Measurements from ENCODE around the gene GIGYF2.

The GIGYF2 gene

DNA sequence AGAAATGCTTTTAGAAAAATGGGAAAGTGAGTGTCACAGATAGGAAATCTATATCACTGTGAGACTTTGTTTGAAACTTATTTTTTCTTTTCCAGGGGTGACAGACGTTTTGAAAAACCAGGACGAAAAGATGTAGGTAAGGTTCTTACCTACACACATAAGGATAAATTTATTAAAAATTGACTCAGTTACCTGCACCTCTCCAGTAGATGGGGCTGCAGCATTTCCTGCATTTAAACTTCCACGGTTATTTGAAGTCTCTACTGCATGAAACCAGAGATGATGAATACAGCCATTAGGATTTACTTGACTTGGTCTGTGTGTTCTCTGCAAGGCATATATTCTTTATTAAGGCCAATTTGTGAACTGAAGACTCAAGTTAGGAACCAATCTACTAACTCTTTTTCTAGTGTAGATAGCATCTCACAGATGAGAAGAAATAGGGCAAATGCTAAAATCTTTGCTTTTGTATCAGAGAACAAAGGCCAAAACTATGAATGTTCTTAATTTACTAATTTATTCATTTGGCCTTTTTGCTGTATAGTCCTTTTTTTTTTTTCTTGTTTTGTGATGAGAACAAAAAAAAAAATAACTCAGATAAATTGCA lies 64.3 kb downstream of the GIGYF2 start:
- no peak for DNase-seq (ENCODE audit: low spot score)

DNA sequence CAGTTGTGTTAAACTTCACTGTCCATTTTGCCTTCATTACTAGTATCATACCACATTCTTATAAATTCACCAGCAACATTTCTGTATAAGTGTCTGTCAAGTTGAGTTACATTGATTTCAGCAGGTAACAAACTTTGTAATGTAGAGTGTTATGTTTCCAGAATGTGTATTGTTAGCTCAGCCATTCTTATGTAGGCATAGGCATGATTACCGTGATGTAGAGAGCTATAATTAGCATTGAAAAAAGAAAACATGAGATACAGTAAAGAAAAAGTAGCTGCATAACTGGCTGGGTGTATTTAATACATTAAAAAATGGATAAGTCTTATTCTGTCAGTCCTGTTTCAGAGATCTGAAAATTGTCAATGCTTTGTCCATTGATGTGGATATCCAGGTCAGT lies 70.7 kb downstream of the GIGYF2 start:
- DNase-seq (ENCODE audit: low spot score), result no peak

DNA sequence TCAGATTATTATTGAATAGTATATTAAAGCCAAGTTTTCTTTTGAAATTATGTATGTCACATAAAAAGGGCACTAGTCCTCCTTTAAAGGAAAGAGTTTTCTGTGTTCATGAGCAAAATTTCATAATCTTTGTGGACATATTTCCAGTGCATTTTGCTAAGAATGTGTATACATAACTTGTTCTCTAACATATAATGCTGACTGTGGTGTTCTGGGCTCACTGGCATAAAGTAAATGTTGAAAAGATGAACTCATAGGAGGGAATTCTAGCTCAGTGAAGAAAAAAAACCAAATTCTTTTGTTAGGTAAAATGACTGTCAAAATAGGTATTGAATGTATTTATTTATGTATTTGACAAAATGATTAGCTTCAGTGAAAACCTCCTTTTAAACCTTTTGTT lies 73.1 kb downstream of the GIGYF2 start:
- DNase-seq (ENCODE audit: low spot score), result no peak

DNA sequence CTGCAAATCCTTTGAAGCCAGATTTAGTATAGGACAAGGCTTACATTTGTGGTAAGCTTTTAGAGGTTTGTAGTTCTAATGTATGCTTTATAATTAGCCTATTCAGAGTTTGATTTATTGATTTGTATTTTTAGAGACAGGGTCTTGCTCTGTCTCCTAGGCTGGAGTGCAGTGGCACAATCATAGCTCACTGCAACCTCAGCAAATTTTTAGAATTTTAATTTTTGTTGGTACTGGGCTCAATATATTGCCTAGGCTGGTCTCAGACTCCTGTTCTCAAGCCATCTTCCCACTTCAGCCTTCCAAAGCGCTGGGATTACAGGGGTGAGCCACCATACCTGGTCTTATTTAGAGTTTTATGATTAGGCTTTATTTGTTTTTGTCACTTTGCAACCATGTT lies 74.7 kb downstream of the GIGYF2 start:
- DNase-seq (ENCODE audit: low spot score), result no peak

DNA sequence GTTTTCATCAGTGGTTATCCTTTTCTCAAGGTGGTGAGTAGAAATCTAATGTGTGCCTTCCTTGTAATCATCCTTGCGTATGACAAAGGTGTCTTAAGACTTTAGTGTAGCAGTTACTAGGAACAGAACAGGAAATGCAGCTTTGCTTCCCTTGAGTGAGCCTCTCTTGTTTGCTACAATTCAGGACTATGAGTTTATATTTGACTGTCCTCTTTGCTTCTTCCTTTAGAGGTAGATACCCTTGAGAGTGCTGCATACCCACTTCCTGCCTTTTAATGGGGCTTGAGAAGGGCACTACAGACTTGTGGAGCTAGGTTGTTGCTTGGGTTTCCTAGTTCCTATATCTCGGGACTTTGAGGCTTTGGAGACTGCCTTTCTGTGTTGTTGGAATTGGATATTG lies 75.4 kb downstream of the GIGYF2 start:
- no peak for DNase-seq (ENCODE audit: low spot score)

DNA sequence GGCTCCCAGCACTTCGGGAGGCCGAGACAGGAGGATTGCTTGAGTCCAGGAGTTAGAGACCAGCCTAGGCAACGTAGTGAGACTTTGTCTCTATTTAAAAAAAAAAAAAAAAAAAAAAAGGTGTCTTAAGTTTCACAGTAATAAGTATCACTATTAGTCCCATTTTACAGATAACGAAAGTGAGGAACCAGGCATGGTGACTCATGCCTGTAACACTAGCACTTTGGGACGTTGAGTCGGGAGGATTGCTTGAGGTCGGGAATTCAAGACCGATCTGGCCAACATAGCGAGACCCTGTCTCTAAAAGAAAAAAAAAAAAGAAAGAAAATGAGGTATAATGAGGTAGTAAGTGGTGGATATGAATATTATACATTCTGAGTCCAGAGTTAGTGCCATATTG lies 76.7 kb downstream of the GIGYF2 start:
- no peak for DNase-seq (ENCODE audit: low spot score)

DNA sequence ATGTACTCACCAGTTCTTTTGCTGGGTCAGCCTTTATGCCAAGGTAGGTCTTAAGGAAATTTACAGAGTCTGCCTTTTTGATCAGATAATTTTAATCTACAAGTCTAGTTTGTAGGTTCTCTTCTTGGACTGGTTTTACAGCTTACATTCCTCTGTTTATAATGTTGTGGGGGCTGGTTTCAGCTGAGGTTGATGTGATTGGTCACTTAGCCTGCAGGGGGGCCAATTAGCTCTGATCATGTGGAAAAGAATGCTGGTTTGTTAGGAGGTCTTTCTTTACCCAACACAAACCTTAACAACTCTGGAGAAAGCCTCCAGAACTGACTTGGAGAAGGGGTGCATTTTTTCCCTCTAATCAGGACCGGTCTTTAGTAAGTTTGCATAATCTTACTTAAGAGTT lies 79.3 kb downstream of the GIGYF2 start, which contains the start of gene KCNJ13:
TSS of gene KCNJ13 (minus strand) at position 131 of the 400 bp plus-strand sequence. CDS start 5,203 bp downstream, outside the sequence.
- DNase-seq (ENCODE audit: low spot score), result peak; percentile 42

DNA sequence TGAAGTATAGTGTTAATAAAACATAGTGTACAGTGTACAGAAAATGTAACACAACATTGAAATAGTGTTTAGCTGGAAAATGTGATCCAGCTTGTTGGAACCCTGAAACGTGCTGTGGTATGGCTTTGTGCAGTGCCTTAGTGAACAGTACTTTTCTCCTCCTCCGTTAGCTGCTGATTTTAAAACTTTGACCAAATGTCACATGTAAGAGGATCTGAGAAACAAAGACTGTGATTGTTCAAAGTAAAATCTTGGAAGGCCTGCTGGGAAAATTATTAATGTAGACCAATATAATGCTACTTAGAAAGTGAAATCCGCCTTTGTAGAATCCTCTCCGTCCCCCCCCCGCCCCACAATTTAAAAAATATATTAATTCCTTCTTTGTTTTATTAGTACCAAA lies 80.1 kb downstream of the GIGYF2 start:
- no peak for DNase-seq (ENCODE audit: low spot score)

DNA sequence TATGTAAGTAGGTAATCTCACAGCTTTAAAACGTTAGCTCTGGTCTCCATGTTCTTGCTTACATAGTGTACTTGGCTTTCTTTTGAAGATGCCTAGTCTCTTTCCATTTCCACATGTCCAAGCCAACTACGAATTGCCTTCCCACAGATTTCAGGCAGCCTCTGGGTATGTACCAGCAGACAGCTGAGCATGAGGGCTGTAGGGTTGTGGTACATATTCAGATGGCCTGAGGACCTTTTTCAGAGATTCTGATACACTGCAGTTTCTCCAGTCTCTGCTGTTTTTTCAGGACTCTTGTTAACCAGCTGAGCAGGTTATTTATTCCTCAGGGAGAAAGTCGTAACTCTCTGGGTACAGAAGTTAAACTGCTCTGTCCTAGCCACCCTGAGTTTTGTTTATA lies 82.3 kb downstream of the GIGYF2 start:
- no peak for DNase-seq (ENCODE audit: low spot score)

DNA sequence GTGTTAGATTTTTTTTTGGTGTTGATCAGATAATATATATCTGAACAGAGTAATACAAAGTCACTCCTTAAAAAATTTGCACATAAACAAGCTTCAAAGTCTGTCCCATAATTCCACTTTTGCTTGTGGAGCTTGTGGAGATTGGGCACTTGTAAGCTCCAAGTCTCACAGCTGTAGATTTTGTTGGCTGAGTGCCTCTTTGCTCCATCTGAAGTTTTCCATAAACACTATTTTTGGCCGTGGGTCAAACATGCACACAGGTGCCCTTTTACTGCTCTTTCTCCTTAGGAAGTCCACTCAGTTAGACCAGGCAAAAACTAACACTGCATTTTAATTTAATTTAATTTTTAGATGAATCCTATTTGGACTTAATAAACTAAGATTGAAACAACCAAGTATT lies 82.8 kb downstream of the GIGYF2 start:
- DNase-seq (ENCODE audit: low spot score), result no peak

DNA sequence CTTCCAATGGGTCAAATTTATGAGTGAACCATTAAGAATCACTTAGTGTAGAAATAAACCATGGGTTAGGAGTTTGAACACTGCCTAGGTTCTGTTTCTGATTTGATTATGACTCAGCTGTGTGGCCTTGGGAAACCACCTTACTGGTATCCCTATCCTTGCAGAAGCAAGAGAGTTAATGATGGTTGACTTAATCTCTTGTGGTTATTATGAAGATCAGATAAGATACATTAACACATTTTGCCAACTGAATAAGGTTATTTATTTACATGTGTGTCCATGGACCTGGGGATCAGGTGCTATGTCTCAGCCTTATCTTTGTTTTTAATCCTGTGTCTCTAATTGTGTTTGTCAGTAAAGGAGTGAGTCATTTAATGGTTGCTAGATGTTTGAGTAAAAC lies 84.6 kb downstream of the GIGYF2 start:
- DNase-seq (ENCODE audit: low spot score), result peak; percentile 17

DNA sequence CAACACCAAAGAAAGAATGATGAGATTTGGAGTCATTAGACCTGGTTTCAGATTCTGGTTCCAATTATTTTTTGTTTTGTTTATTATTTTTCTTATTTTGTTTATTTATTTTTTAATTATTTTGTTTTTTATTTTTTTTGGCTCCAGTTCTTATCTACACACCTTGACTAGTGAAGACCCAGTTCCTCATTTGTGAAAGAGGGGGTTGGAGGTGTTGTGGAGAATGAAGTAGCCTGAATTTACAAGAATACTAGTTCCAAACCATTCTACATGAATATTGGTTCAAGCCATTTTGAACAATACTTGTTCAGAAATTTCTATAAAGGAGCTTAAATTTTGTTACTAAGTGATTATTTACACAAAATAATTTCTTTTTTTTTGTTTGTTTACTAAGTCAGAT lies 86.1 kb downstream of the GIGYF2 start:
- no peak for DNase-seq (ENCODE audit: low spot score)

DNA sequence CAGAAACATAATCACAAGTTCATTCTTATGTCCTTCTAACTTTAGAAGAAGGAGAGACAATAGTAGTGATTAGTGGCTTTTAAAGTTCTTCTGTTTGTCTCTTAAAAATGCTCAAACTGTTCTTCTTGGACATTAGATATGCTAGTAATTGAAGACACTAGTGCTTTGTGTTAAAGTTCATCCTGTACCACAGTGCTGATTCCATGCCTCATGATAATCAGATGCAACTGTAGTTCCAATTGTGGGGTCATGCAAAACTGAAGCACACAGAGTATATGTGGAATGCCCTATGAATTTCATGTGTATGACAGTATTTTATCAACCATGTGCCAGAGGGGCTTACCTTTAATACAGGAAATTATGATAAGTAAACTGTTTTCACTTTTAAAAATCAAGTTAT lies 90.7 kb downstream of the GIGYF2 start:
- DNase-seq (ENCODE audit: low spot score), result no peak

DNA sequence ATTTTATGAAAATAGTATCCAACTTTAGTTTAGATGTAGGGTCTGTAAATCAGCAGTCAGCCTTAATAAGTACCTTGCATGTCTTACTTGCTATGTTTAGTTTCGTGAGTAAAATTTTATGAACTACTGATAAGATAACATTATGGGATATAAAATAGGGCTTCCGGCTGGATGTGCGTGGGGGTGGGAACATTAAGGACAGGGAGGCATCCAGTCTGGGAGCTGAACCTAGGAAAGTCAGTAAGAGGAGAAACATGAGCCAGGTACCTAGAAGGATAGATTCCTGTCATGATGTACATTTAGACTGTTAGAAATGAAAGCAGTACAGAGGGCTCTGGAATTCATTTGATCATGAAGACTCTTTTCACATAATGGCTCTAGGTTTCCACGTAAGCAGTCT lies 92.0 kb downstream of the GIGYF2 start:
- no peak for DNase-seq (ENCODE audit: low spot score)

DNA sequence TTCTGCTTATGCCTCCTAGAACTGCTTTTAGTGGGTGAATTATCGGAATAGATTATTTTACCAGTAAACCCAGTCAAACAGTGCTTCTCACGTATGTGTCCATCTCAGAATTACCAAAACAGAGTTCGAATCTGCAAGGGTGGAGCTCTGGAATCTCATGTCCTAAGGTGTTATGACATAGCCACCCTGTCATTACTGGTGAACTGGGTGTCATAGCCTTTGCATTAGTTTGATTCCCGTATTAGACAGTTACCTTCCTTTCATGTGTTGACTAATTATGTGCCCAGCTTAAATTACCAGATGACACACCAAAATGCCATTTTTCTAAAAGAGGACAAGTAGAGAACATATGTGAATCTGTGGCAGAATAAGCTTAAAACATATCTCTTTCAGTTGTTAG lies 94.4 kb downstream of the GIGYF2 start:
- no peak for DNase-seq (ENCODE audit: low spot score)

DNA sequence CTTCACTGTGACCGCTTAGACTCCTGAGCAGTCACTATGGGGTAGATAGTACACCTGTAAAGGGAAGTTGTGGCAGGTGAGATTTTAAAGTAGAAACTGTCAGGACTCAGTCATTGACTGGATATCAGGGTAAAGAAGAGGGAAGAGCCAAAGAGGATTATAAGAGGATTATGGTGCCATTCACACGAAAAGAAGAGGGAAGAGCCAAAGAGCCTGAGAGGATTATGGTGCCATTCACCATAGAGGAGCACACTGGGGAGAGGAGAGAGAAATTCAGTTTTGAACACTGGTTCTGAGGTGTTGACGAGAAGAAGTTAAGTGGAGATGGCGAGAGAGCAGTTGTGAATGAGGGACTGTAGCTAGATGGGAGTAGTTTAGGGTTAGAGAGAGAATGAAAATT lies 96.1 kb downstream of the GIGYF2 start:
- DNase-seq (ENCODE audit: low spot score), result no peak

DNA sequence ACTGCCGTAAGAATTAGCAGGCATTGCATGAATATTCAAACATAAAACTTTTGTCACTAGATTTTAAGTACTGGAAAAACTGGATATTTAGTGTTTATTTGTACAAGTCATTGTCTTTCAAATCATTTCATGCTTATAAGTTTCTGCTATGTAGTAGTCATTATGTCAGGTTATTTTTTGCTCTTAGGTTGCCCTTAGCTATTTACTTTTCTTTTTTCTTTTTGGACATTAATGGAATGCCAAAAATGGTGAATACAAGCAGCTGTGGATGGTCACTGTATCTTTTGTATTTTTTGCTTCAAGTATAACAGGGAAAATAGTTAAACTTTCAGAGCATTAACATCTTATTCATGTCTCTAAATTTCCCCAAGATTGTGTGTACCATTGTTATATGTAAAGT lies 97.8 kb downstream of the GIGYF2 start:
- no peak for DNase-seq (ENCODE audit: low spot score)

DNA sequence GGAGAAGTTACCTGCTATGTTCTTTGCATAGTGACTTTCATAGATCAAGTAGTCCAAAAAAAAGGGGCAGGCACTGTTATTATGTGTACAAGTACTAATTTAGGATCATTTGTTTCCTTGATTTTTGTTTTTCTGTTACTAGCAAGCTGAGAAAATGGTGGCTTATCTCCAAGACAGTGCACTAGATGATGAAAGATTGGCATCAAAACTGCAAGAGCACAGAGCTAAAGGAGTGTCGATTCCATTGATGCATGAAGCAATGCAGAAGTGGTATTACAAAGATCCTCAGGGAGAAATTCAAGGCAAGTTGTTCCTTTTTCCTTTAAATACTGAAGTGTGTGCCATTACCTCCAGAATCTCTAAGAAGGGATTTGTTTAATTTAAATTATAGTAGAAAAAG lies 98.8 kb downstream of the GIGYF2 start:
- DNase-seq (ENCODE audit: low spot score), result no peak

DNA sequence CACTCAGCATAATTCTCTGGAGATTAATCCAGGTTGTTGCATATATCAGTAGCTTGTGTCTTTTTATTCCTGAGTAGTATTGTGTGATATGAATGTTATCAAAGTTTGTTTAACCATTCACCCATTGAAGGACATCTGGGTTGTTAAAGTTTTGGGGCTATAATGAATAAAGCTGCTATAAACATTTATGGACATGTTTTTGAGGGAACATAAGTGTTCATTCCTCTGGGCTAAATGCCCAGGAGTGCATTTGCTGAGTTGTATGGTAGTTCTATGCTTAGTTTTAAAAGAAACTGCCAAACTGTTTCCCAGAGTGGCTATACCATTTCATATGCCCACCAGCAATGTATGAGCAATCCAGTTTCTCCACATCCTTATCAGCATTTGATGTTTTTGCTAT lies 101.1 kb downstream of the GIGYF2 start:
- DNase-seq (ENCODE audit: low spot score), result no peak

DNA sequence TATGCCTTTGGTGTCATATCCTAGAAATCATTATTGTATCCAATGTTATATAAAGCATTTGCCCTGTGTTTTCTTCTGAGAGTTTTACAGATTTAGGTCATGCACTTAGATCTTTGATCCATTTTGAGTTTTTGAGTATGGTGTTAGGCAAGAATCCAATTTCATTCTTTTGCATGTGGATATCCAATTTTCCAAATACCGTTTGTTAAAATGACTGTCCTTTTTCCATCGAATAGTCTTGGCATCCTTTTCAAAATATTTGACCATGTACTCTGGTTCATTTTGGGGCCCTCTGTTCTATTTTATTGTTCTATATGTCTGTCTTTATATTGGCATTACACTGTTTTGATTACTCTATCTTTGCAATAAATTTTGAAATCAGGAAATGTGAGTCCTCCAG lies 103.0 kb downstream of the GIGYF2 start:
- DNase-seq (ENCODE audit: low spot score), result no peak

DNA sequence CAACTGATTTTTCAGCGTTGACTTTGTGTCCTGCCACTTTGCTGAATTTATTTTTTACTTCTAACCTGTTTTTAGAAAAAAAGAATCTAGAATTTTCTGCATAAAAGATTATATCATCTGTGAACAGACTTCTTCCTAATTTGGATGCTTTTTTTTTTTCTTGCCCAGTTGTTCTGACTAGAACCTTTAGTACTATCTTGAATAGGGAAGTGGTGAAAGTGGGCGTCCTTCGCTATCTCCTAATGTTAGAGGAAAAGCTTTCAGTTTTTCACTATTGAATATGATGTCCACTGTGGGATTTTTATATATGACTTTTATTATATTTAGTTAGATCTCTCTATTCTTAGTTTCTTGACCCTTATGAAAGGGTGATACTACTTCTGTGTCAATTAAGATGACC lies 105.0 kb downstream of the GIGYF2 start:
- DNase-seq (ENCODE audit: low spot score), result no peak

DNA sequence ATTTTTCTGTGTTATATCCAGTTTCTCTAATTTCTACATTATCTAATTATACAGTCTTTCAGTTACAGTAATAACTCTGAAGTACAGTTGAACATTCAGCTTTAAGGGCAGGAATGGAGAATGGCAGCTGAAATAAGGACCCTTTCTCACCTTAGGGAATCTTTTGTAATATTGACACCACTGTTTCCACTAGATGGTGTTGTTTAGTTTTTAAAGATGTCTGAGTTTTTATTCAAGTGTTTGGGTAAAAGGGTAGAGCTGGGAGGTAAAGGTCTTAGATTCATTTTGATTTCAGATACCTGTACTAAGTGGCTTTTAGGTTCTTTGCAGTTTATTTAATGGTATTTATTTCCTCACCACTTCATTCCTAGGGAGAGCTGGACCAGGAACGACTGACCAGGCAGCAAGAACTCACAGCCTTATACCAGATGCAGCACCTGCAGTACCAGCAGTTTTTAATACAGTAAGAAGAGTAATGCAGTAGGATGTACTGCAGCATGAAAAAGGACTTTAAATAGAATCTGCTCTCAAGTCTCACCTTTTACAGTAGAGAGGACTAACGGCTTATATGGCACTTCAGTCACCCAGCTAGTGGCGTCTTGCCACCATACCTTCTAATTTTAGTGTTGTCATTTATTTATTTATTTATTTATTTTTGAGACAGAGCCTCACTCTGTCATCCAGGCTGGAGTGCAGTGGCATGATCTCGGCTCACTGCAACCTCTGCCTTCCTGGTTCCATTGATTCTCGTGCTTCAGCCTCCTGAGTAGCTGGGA lies 112.4 kb downstream of the GIGYF2 start:
- no peak for DNase-seq (ENCODE audit: low spot score)

DNA sequence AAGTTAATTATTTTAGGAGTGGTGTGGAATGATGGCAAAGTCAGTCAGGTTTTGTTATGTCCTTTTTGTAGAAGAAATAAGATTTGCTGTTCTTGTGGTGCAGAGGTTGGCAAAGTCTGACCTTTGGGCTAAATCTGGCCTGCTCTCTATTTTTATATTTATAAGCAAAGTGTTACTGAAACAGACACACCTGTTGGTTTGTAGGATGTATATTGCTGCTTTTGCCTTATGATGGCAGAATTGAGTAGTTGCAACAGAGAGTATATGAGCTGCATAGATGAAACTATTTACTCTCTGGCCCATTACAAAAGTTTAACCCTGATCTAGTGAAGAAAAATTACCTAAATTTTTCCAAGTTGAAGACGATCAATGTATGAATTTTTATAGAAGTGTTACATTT lies 113.3 kb downstream of the GIGYF2 start:
- no peak for DNase-seq (ENCODE audit: low spot score)

DNA sequence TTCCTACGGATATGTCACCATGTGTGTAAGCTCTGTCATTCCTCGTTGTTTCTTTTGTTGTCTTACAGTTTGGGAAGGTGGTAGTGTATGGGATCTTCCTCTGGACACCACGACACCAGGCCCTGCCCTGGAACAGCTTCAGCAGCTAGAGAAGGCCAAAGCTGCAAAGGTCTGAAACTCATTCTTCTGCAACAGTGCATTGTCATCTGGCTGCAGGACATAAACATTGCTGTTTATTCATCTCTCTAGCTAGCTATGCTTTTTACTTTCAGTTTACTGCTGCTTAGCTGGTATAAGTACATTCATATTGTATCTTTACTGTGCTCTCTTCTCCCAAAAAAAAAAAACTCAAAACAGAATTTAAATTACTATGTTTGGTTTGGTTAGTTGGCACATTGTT lies 118.4 kb downstream of the GIGYF2 start:
- DNase-seq (ENCODE audit: low spot score), result peak; percentile 17
